GM18511 (cell line): ENCODE measurements around the gene GAREM1.

Experiments
- ATAC-seq: cut with Tn5 transposase; IDR thresholded peaks from one replicate; pipeline ENCODE4 v1.9.1; 2021; ENCODE audit warnings: mild to moderate bottlenecking, moderate library complexity; ENCODE audit not compliant: unreplicated experiment

Gene GAREM1

GRCh38 chr18:32328974-32329373, 141.7 kb downstream of the GAREM1 start:
- ATAC-seq, result no peak

- ATAC-seq, result no peak
These were observed 142.3 kb downstream of the GAREM1 start for GRCh38 chr18:32328379-32328778.

GRCh38 chr18:32326450-32327308, 144.0 kb downstream of the GAREM1 start:
- no peak for ATAC-seq

GRCh38 chr18:32324181-32324580, 146.5 kb downstream of the GAREM1 start:
- no peak for ATAC-seq

GRCh38 chr18:32321826-32322225, 148.9 kb downstream of the GAREM1 start:
- no peak for ATAC-seq

GRCh38 chr18:32319084-32319483, 151.6 kb downstream of the GAREM1 start:
- ATAC-seq, result no peak

GRCh38 chr18:32318581-32318980, 152.1 kb downstream of the GAREM1 start:
- ATAC-seq, result no peak

- no peak for ATAC-seq
These were observed 153.0 kb downstream of the GAREM1 start for GRCh38 chr18:32317651-32318050.

- no peak for ATAC-seq
These were observed 154.8 kb downstream of the GAREM1 start for GRCh38 chr18:32315881-32316280.

- ATAC-seq, result no peak
These were observed 159.9 kb downstream of the GAREM1 start for GRCh38 chr18:32310774-32311173.

- no peak for ATAC-seq
These were observed 160.6 kb downstream of the GAREM1 start for GRCh38 chr18:32310101-32310500.

GRCh38 chr18:32308493-32309120, 162.1 kb downstream of the GAREM1 start:
- no peak for ATAC-seq

GRCh38 chr18:32303400-32303799, 167.3 kb downstream of the GAREM1 start:
- no peak for ATAC-seq

- no peak for ATAC-seq
These were observed 167.9 kb downstream of the GAREM1 start for GRCh38 chr18:32302806-32303205.

- ATAC-seq, result peak; percentile 87
These were observed 168.5 kb downstream of the GAREM1 start for GRCh38 chr18:32301976-32302743.

- ATAC-seq, result no peak
These were observed 169.3 kb downstream of the GAREM1 start for GRCh38 chr18:32301361-32301760.

GRCh38 chr18:32300914-32301313, 169.8 kb downstream of the GAREM1 start:
- ATAC-seq, result no peak

GRCh38 chr18:32299484-32299883, 171.2 kb downstream of the GAREM1 start:
- no peak for ATAC-seq

- no peak for ATAC-seq
These were observed 172.5 kb downstream of the GAREM1 start for GRCh38 chr18:32298171-32298667.

- ATAC-seq, result no peak
These were observed 173.0 kb downstream of the GAREM1 start for GRCh38 chr18:32297579-32298170.

GRCh38 chr18:32296851-32297250, 173.8 kb downstream of the GAREM1 start:
- no peak for ATAC-seq
